SK-N-SH treated with all-trans-retinoic acid at 6 μM for 48 hours (cell line): Measurements from ENCODE around the gene DUSP16.
A peak's percentile ranks its signal among the peaks of the same experiment; 100 is the strongest.

Experiments
- ATAC-seq: fragments of 200-7000 bp; cut with Tn5 transposase; 3 replicates; pipeline ENCODE4 v1.9.1; 2020; ENCODE audit warnings: mild to moderate bottlenecking, moderate library complexity
- ARNTL ChIP-seq: fragments of 450-650 bp; formaldehyde crosslinking; IDR thresholded peaks from 2 replicates; pipeline ENCODE4 v1.5.0; 2020; ENCODE audit warnings: low read depth, mild to moderate bottlenecking, moderate library complexity, borderline replicate concordance
- BACH2 ChIP-seq: fragments of 250-450 bp; sonication (Bioruptor Pico); IDR thresholded peaks from 2 replicates; pipeline ENCODE4 v1.9.0; 2021; ENCODE audit warnings: mild to moderate bottlenecking, borderline replicate concordance
- GLIS3 ChIP-seq: fragments of 250-450 bp; sonication (Bioruptor Pico); IDR thresholded peaks from 2 replicates; pipeline ENCODE4 v1.5.0; 2020; ENCODE audit warnings: mild to moderate bottlenecking, moderate library complexity
- ISL1 ChIP-seq: fragments of 250-450 bp; sonication (Bioruptor Pico); IDR thresholded peaks from 2 replicates; pipeline ENCODE4 v2.1.2; 2022; ENCODE audit warnings: mild to moderate bottlenecking, moderate library complexity
- OSR1 ChIP-seq: fragments of 250-450 bp; sonication (Bioruptor Pico); IDR thresholded peaks from 2 replicates; pipeline ENCODE4 v1.8.0; 2022; ENCODE audit warnings: moderate library complexity, mild to moderate bottlenecking, inconsistent platforms
- PATZ1 ChIP-seq: fragments of 250-450 bp; sonication (Bioruptor Pico); IDR thresholded peaks from 2 replicates; pipeline ENCODE4 v1.8.0; 2020; ENCODE audit warnings: mild to moderate bottlenecking, moderate library complexity, borderline replicate concordance
- POU6F1 ChIP-seq: fragments of 250-450 bp; sonication (Bioruptor Pico); IDR thresholded peaks from 2 replicates; pipeline ENCODE4 v1.8.0; 2021; ENCODE audit warnings: low read depth, mild to moderate bottlenecking, moderate library complexity, borderline replicate concordance
- PPARA ChIP-seq: fragments of 250-450 bp; sonication (Bioruptor Pico); IDR thresholded peaks from 2 replicates; pipeline ENCODE4 v1.5.0; 2020; ENCODE audit warnings: mild to moderate bottlenecking, borderline replicate concordance
- RARB ChIP-seq: fragments of 250-450 bp; sonication (Bioruptor Pico); IDR thresholded peaks from 2 replicates; pipeline ENCODE4 v1.8.0; 2021; ENCODE audit warnings: mild to moderate bottlenecking, moderate library complexity
- SNAI2 ChIP-seq: fragments of 250-450 bp; sonication (Bioruptor Pico); IDR thresholded peaks from 2 replicates; pipeline ENCODE4 v1.5.0; 2020; ENCODE audit warnings: mild to moderate bottlenecking, moderate library complexity
- TCF4 ChIP-seq: fragments of 250-450 bp; sonication (Bioruptor Pico); IDR thresholded peaks from 2 replicates; pipeline ENCODE4 v1.8.0; 2021; ENCODE audit warnings: mild to moderate bottlenecking, moderate library complexity, borderline replicate concordance
- TOX ChIP-seq: fragments of 250-450 bp; sonication (Bioruptor Pico); IDR thresholded peaks from 2 replicates; pipeline ENCODE4 v1.8.0; 2021; ENCODE audit warnings: mild to moderate bottlenecking, moderate library complexity, borderline replicate concordance
- TSHZ2 ChIP-seq: fragments of 250-450 bp; sonication (Bioruptor Pico); IDR thresholded peaks from 2 replicates; pipeline ENCODE4 v1.5.0; 2020; ENCODE audit warnings: mild to moderate bottlenecking, moderate library complexity
- ZC3H10 ChIP-seq: fragments of 250-450 bp; sonication (Bioruptor Pico); IDR thresholded peaks from 2 replicates; pipeline ENCODE4 v1.5.1; 2021; ENCODE audit warnings: mild to moderate bottlenecking, moderate library complexity
- ZFP3 ChIP-seq: fragments of 250-450 bp; sonication (Bioruptor Pico); IDR thresholded peaks from 2 replicates; pipeline ENCODE4 v1.5.0; 2020; ENCODE audit warnings: mild to moderate bottlenecking, moderate library complexity
- ZNF565 ChIP-seq: fragments of 450-650 bp; formaldehyde crosslinking; conservative IDR thresholded peaks from 2 replicates; pipeline ENCODE4 v1.5.0; 2020; ENCODE audit warnings: low read depth, mild to moderate bottlenecking, moderate library complexity
- ZNF70 ChIP-seq: fragments of 450-650 bp; formaldehyde crosslinking; IDR thresholded peaks from 2 replicates; pipeline ENCODE4 v1.5.0; 2020; ENCODE audit warnings: mild to moderate bottlenecking, moderate library complexity
- TF ChIP-seq, protein P1 (sequence below): fragments of 250-450 bp; sonication (Bioruptor Pico); IDR thresholded peaks from 2 replicates; pipeline ENCODE4 v1.5.1; 2021; ENCODE audit warnings: mild to moderate bottlenecking, moderate library complexity

DUSP16 gene

DNA sequence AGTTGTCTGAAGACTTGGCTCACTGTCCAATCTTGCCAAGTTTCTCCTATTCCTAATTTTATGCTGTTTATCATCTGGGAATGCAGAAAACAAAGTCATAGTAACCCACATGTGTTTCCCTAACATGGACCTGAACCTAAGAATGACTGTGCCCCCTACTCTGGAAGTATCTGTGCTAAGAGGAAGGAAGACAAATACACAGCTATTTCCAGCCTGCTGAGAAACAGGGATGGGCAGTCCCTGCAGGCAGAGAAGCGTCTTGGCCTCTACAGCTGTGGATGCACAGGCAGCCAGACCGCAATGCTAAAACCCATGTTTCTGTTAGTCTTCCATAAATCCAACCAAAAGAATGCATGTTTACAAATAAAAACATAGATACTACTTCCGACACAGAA, 56.2 kb downstream of the DUSP16 start:
- ATAC-seq, result peak; percentile 28
- no peak for TF ChIP-seq ARNTL (CRISPR knock-in tag)
- no peak for TF ChIP-seq TCF4 (CRISPR knock-in tag)

- ATAC-seq, result peak; percentile 67
These were observed 56.8 kb downstream of the DUSP16 start for GRCh38 chr12:12505544-12506495.

GRCh38 chr12:12503384-12504078, 59.1 kb downstream of the DUSP16 start:
- ATAC-seq, result no peak
- no peak for TF ChIP-seq TSHZ2 (CRISPR knock-in tag)
- TF ChIP-seq SNAI2 (CRISPR knock-in tag), result no peak
- TF ChIP-seq RARB (CRISPR knock-in tag), result no peak
- TF ChIP-seq GLIS3 (CRISPR knock-in tag), result no peak
- TF ChIP-seq PPARA (CRISPR knock-in tag), result no peak
- no peak for TF ChIP-seq ZNF70 (CRISPR knock-in tag)
- no peak for TF ChIP-seq ZFP3 (CRISPR knock-in tag)
- TF ChIP-seq ISL1 (CRISPR knock-in tag), result no peak
- TF ChIP-seq ARNTL (CRISPR knock-in tag), result no peak
- TF ChIP-seq TOX (CRISPR knock-in tag), result no peak
- no peak for TF ChIP-seq POU6F1
- no peak for TF ChIP-seq ZNF565 (CRISPR knock-in tag)
- no peak for TF ChIP-seq TCF4 (CRISPR knock-in tag)

More at GRCh38 chr12:12505544-12506495, 56.8 kb downstream of the DUSP16 start:
- TF ChIP-seq, protein P1, sequence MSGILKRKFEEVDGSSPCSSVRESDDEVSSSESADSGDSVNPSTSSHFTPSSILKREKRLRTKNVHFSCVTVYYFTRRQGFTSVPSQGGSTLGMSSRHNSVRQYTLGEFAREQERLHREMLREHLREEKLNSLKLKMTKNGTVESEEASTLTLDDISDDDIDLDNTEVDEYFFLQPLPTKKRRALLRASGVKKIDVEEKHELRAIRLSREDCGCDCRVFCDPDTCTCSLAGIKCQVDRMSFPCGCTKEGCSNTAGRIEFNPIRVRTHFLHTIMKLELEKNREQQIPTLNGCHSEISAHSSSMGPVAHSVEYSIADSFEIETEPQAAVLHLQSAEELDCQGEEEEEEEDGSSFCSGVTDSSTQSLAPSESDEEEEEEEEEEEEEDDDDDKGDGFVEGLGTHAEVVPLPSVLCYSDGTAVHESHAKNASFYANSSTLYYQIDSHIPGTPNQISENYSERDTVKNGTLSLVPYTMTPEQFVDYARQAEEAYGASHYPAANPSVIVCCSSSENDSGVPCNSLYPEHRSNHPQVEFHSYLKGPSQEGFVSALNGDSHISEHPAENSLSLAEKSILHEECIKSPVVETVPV, result peak; percentile 85
- peak; percentile 60; the same call in 1 of the 2 replicates for TF ChIP-seq ZNF70 (CRISPR knock-in tag)
- peak; percentile 94 for TF ChIP-seq TCF4 (CRISPR knock-in tag)
- no peak for TF ChIP-seq OSR1 (CRISPR knock-in tag)
- TF ChIP-seq RARB (CRISPR knock-in tag), result peak; percentile 78; the same call in 1 of the 2 replicates
- TF ChIP-seq BACH2, result no peak
- peak; percentile 77 for TF ChIP-seq ISL1 (CRISPR knock-in tag)
- TF ChIP-seq PATZ1 (CRISPR knock-in tag), result 0 out of 2 replicates have a peak, but pooled peaks have one; percentile 12
- TF ChIP-seq TOX (CRISPR knock-in tag), result peak; percentile 53; the same call in 1 of the 2 replicates
- TF ChIP-seq ARNTL (CRISPR knock-in tag), result no peak
- TF ChIP-seq ZC3H10, result peak; percentile 81; the same call in 1 of the 2 replicates
- TF ChIP-seq TSHZ2 (CRISPR knock-in tag), result peak; percentile 73; the same call in 1 of the 2 replicates
